ENCODE data around the gene CUX1. TPM values are rescaled to one million over a fixed set of nuclear protein-coding genes. Genes with fewer than 3 reads are reported as not detected.

CUX1 gene
- total RNA-seq, 1 donor from 2014 or later = 50.6 TPM

DNA sequence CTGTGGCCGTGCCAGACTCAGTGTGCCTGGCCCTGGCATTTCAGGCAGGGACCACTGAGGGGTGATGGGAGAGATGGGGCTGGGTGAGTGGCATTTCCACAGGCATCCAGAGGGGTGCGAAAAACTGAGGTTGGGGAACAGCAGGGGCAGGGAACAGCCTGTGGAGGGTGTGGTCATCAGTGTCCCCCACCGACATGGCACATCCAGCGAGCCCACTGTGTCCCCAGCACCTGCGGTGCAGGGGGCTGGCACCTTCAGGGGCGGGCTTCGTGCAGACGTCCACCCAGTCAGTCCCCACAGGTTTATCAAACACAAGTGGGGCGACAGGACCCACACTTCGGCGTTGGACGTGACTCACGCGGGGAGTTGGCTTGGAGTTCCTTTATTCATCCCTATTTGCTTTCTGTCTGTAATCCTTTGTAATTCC lies 14.8 kb downstream of the CUX1 start:
- no peak overlapping the region for H3K27ac Mint-ChIP-seq (ENCODE audit: unreplicated experiment)
- Histone ChIP-seq H3K4me1 (ENCODE audit: insufficient read depth, low read length) (no peaks in the 10 kb centered on the region), H3K9ac (ENCODE audit: low read length) (no peak overlapping the region), H3K4me2 (ENCODE audit: low read length) (no peak overlapping the region), H2AFZ (ENCODE audit: low read depth, low read length) (no peak overlapping the region), H3K27ac (ENCODE audit: low read depth, low read length) (no peak overlapping the region), H3K79me2 (ENCODE audit: insufficient read depth, low read length) (peaks cover 92% of the 10 kb centered on the region), H3K9me3 (ENCODE audit: insufficient read depth, low read depth, low read length) (no peaks in the 10 kb centered on the region), H3K4me3 (ENCODE audit: insufficient read depth, low read depth, low read length) (no peak overlapping the region), H3K36me3 (ENCODE audit: insufficient read depth, low read length) (no peaks in the 10 kb centered on the region), H4K20me1 (ENCODE audit: insufficient read depth, low read length) (peaks cover 89% of the 10 kb centered on the region), H3K27me3 (ENCODE audit: insufficient read depth, low read length) (no peaks in the 10 kb centered on the region)
- no peaks in the 10 kb centered on the region for H3K27me3 Mint-ChIP-seq (ENCODE audit: low read depth, unreplicated experiment)
- H3K36me3 Mint-ChIP-seq (ENCODE audit: low read depth, unreplicated experiment) = peaks cover 2% of the 10 kb centered on the region
- H3K4me3 Mint-ChIP-seq (ENCODE audit: unreplicated experiment) = no peak overlapping the region
- no peak for FAIRE-seq
- TF ChIP-seq EZH2 (IDR thresholded peaks at IDR 0.05; ENCODE audit: insufficient read depth, low read length) = no peak
- TF ChIP-seq, protein P1, sequence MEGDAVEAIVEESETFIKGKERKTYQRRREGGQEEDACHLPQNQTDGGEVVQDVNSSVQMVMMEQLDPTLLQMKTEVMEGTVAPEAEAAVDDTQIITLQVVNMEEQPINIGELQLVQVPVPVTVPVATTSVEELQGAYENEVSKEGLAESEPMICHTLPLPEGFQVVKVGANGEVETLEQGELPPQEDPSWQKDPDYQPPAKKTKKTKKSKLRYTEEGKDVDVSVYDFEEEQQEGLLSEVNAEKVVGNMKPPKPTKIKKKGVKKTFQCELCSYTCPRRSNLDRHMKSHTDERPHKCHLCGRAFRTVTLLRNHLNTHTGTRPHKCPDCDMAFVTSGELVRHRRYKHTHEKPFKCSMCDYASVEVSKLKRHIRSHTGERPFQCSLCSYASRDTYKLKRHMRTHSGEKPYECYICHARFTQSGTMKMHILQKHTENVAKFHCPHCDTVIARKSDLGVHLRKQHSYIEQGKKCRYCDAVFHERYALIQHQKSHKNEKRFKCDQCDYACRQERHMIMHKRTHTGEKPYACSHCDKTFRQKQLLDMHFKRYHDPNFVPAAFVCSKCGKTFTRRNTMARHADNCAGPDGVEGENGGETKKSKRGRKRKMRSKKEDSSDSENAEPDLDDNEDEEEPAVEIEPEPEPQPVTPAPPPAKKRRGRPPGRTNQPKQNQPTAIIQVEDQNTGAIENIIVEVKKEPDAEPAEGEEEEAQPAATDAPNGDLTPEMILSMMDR (IDR thresholded peaks at IDR 0.05; ENCODE audit: insufficient read depth, low read depth, low read length) = no peak
- no peaks in the 10 kb centered on the region for H3K9me3 Mint-ChIP-seq (ENCODE audit: unreplicated experiment)
- peaks cover 15% of the 10 kb centered on the region for H3K4me1 Mint-ChIP-seq (ENCODE audit: low read depth, unreplicated experiment)
- no peak for DNase-seq (ENCODE audit: low read depth)

DNA sequence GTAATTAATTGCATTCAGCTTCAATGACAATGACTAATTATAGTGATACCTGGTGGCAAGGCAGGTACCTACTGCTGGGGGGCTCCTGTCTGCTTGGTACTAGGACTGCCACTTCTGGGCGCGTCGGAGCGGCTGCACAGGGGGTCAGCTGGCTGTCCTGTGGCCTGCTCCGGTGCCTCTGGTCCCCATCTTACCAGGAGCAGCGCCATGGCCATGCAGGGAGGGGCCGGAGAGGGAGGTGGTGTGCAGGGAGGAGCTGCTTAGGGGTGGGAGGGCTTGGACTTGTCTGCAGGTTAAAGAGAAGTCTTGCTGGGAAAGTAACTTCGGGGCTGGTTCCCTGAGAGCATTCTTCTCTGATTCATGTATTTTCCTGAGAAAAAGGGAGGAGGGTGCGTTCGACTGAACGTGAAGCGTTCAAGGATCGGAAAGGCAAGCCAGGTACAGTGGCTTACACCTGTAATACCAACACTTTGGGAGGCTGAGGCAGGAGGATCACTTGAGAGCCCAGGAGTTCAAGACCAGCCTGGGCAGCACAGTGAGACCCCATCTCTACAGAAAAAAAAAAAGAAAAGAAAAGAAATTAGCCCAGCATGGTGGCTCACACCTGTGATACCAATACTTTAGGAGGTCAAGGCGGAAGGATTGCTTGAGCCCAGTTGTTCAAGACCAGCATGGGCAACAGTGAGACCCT lies 15.4 kb downstream of the CUX1 start:
- Mint-ChIP-seq H3K4me1 (ENCODE audit: low read depth, unreplicated experiment) (peaks cover 10% of the 10 kb centered on the region), H3K4me3 (ENCODE audit: unreplicated experiment) (no peak overlapping the region), H3K36me3 (ENCODE audit: low read depth, unreplicated experiment) (peaks cover 2% of the 10 kb centered on the region), H3K27ac (ENCODE audit: unreplicated experiment) (peak overlapping the region; percentile 41), H3K9me3 (ENCODE audit: unreplicated experiment) (no peaks in the 10 kb centered on the region), H3K27me3 (ENCODE audit: low read depth, unreplicated experiment) (no peaks in the 10 kb centered on the region)
- H3K27ac ChIP-seq (ENCODE audit: low read depth, low read length) = no peak overlapping the region
- H3K36me3 ChIP-seq (ENCODE audit: insufficient read depth, low read length) = no peaks in the 10 kb centered on the region
- no peak overlapping the region for H3K9ac ChIP-seq (ENCODE audit: low read length)
- no peak for TF ChIP-seq EZH2 (IDR thresholded peaks at IDR 0.05; ENCODE audit: insufficient read depth, low read length)
- TF ChIP-seq, protein P1 (IDR thresholded peaks at IDR 0.05; ENCODE audit: insufficient read depth, low read depth, low read length) = no peak
- H3K27me3 ChIP-seq (ENCODE audit: insufficient read depth, low read length) = no peaks in the 10 kb centered on the region
- no peak for FAIRE-seq
- H4K20me1 ChIP-seq (ENCODE audit: insufficient read depth, low read length) = peaks cover 88% of the 10 kb centered on the region
- DNase-seq (ENCODE audit: low read depth) = no peak
- no peak overlapping the region for H2AFZ ChIP-seq (ENCODE audit: low read depth, low read length)
- H3K4me1 ChIP-seq (ENCODE audit: insufficient read depth, low read length) = no peaks in the 10 kb centered on the region
- H3K9me3 ChIP-seq (ENCODE audit: insufficient read depth, low read depth, low read length) = no peaks in the 10 kb centered on the region
- peaks cover 88% of the 10 kb centered on the region for H3K79me2 ChIP-seq (ENCODE audit: insufficient read depth, low read length)
- no peak overlapping the region for H3K4me2 ChIP-seq (ENCODE audit: low read length)
- no peak overlapping the region for H3K4me3 ChIP-seq (ENCODE audit: insufficient read depth, low read depth, low read length)

DNA sequence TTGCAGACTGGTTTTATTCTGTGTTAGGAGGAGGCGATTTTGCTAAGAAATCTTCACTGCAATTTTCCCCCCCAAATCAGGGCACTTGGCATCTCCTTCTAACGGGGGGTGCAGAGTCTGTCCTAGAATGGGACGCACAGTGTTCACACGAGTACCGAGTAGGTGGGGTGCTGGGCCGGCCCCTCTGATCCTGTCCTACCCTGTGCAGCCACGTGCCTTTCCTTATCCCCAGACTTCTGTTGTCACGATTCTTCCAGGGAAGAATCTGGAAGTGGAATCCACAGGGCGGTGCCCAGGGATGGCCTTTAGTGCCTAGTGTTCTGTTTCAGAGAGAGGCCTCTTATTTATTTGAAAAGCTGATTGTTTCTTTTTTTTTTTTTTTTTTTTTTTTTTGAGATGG lies 16.4 kb downstream of the CUX1 start:
- H3K27ac ChIP-seq (ENCODE audit: low read depth, low read length) = no peak overlapping the region
- no peak overlapping the region for H3K4me2 ChIP-seq (ENCODE audit: low read length)
- Mint-ChIP-seq H3K36me3 (ENCODE audit: low read depth, unreplicated experiment) (peaks cover 2% of the 10 kb centered on the region), H3K9me3 (ENCODE audit: unreplicated experiment) (no peaks in the 10 kb centered on the region), H3K4me3 (ENCODE audit: unreplicated experiment) (no peak overlapping the region), H3K27me3 (ENCODE audit: low read depth, unreplicated experiment) (no peaks in the 10 kb centered on the region), H3K4me1 (ENCODE audit: low read depth, unreplicated experiment) (peaks cover 3% of the 10 kb centered on the region), H3K27ac (ENCODE audit: unreplicated experiment) (no peak overlapping the region)
- DNase-seq (ENCODE audit: low read depth) (no peak), FAIRE-seq (no peak)
- TF ChIP-seq, protein P1 (IDR thresholded peaks at IDR 0.05; ENCODE audit: insufficient read depth, low read depth, low read length) = no peak
- no peaks in the 10 kb centered on the region for H3K4me1 ChIP-seq (ENCODE audit: insufficient read depth, low read length)
- H3K79me2 ChIP-seq (ENCODE audit: insufficient read depth, low read length) = peaks cover 88% of the 10 kb centered on the region
- H4K20me1 ChIP-seq (ENCODE audit: insufficient read depth, low read length) = peaks cover 88% of the 10 kb centered on the region
- H2AFZ ChIP-seq (ENCODE audit: low read depth, low read length) = no peak overlapping the region
- H3K36me3 ChIP-seq (ENCODE audit: insufficient read depth, low read length) = no peaks in the 10 kb centered on the region
- no peak overlapping the region for H3K9ac ChIP-seq (ENCODE audit: low read length)
- no peaks in the 10 kb centered on the region for H3K27me3 ChIP-seq (ENCODE audit: insufficient read depth, low read length)
- H3K9me3 ChIP-seq (ENCODE audit: insufficient read depth, low read depth, low read length) = no peaks in the 10 kb centered on the region
- no peak overlapping the region for H3K4me3 ChIP-seq (ENCODE audit: insufficient read depth, low read depth, low read length)

All from astrocyte (in vitro differentiated cells and primary cell).